ENCODE data around the gene MAPK12. TPM values are rescaled to one million over a fixed set of nuclear protein-coding genes. Genes with fewer than 3 reads are reported as not detected.

The MAPK12 gene
- total and polyA plus RNA-seq, 2 donors (not counting 1 experiment from before 2014, with no cell fraction given): 16.4 to 30.1 TPM

DNA sequence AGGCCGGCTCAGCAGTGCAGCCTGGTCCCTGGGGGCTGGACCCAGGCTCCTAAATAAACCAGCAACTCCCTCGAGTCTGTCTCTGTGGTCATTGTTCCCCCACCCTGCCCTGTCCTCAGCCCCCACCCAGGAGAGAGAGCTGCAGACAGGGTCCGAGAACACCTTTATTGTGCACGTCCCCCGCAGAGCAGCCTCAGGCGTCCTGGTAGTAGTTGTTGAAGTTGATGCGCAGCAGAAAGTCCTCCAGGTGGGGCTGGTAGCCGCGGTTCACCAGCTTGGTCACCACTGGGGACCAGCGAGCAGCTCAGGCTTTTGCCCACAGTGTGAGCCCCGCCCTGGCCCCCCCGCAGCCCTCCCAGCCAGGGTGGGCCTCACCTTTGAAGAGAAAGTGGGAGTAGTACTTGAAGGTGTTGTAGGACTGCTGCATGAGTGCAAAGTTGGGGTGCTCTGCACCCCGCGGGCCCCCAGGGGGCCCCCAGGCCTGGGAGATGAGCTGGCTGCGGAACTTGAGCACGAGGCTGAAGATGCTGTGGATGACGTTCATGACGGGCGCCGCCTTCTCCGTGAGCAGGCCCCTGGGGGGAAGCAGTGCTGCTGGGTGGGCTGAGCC is 43.8 kb downstream of the MAPK12 start:
- H3K27ac ChIP-seq (ENCODE audit: insufficient read depth, low read length): no peak overlapping the region
- H4K20me1 ChIP-seq (ENCODE audit: control insufficient read depth, extremely low read depth, insufficient read depth, low read length): peaks cover 4% of the 10 kb centered on the region
- TF ChIP-seq, protein P1, sequence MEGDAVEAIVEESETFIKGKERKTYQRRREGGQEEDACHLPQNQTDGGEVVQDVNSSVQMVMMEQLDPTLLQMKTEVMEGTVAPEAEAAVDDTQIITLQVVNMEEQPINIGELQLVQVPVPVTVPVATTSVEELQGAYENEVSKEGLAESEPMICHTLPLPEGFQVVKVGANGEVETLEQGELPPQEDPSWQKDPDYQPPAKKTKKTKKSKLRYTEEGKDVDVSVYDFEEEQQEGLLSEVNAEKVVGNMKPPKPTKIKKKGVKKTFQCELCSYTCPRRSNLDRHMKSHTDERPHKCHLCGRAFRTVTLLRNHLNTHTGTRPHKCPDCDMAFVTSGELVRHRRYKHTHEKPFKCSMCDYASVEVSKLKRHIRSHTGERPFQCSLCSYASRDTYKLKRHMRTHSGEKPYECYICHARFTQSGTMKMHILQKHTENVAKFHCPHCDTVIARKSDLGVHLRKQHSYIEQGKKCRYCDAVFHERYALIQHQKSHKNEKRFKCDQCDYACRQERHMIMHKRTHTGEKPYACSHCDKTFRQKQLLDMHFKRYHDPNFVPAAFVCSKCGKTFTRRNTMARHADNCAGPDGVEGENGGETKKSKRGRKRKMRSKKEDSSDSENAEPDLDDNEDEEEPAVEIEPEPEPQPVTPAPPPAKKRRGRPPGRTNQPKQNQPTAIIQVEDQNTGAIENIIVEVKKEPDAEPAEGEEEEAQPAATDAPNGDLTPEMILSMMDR (conservative IDR thresholded peaks at IDR 0.05 in 1 of 2, IDR thresholded peaks at IDR 0.05 in 1 of 2; ENCODE audit: low read depth in 1 of 2, low read length in 2 of 2): no peak
- no peak for TF ChIP-seq EZH2 (IDR thresholded peaks at IDR 0.05; ENCODE audit: low read length, missing control alignments)

DNA sequence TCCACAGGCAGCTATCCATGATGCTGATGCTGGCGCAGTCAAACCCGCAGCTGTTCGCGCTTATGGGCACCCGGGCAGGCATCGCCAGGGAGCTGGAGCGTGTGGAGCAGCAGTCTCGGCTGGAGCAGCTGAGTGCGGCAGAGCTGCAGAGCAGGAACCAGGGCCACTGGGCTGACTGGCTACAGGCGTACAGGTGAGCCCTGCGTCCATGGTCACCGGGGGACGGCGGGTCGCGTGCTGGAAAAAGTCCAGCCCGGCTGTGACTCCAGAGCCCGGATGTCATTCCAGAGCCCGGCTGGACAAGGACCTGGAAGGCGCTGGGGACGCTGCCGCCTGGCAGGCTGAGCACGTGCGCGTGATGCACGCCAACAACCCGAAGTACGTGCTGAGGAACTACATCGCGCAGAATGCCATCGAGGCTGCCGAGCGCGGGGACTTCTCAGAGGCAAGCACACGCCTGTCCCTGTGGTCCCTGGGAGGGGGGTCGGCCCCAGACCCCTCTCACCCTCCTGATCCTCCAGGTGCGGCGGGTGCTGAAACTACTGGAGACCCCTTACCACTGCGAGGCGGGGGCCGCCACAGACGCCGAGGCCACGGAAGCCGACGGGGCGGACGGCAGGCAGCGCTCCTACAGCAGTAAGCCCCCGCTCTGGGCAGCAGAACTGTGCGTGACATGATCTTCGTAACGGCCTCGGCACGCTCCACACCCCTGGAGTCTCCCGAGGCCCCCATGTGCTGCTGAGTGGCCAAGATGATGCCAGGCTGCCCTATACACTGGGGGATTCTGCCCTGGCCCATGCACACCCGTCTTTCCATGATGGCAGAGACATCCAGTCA is 44.6 kb downstream of the MAPK12 start:
- no peaks in the 10 kb centered on the region for H3K9me3 ChIP-seq (ENCODE audit: control insufficient read depth, insufficient read depth, low read depth, low read length)
- H3K4me1 ChIP-seq (ENCODE audit: control insufficient read depth, extremely low read depth, insufficient read depth, low read length): no peaks in the 10 kb centered on the region
- H2AFZ ChIP-seq (ENCODE audit: low read length): no peak overlapping the region
- H3K79me2 ChIP-seq (ENCODE audit: control insufficient read depth, insufficient read depth, low read length): peaks cover 15% of the 10 kb centered on the region
- peaks cover 4% of the 10 kb centered on the region for H4K20me1 ChIP-seq (ENCODE audit: control insufficient read depth, extremely low read depth, insufficient read depth, low read length)
- peaks cover 51% of the 10 kb centered on the region for H3K36me3 ChIP-seq (ENCODE audit: control insufficient read depth, insufficient read depth, low read length)
- H3K27ac ChIP-seq (ENCODE audit: insufficient read depth, low read length): no peak overlapping the region
- TF ChIP-seq EZH2 (IDR thresholded peaks at IDR 0.05; ENCODE audit: low read length, missing control alignments): no peak
- TF ChIP-seq, protein P1 (conservative IDR thresholded peaks at IDR 0.05 in 1 of 2, IDR thresholded peaks at IDR 0.05 in 1 of 2; ENCODE audit: low read depth in 1 of 2, low read length in 2 of 2): no peak
- DNase-seq (ENCODE audit: low read depth in 2 of 2): no peak
- no peaks in the 10 kb centered on the region for H3K27me3 ChIP-seq (ENCODE audit: control insufficient read depth, insufficient read depth, low read length)
- no peak overlapping the region for H3K4me2 ChIP-seq (ENCODE audit: extremely low read depth, insufficient read depth, low read length)
- H3K9ac ChIP-seq (ENCODE audit: insufficient read depth, low read length): no peak overlapping the region
- H3K4me3 ChIP-seq (replicated peaks in 1 of 4; ENCODE audit: control extremely low read depth in 1 of 4, insufficient read depth in 1 of 4, low read depth in 3 of 4, low read length in 4 of 4): no peak overlapping the region

More for the DNA sequence above, 43.8 kb downstream of the MAPK12 start:
- no peak for DNase-seq (ENCODE audit: low read depth in 2 of 2)
- H3K79me2 ChIP-seq (ENCODE audit: control insufficient read depth, insufficient read depth, low read length): peaks cover 9% of the 10 kb centered on the region
- no peaks in the 10 kb centered on the region for H3K27me3 ChIP-seq (ENCODE audit: control insufficient read depth, insufficient read depth, low read length)
- no peak overlapping the region for H2AFZ ChIP-seq (ENCODE audit: low read length)
- H3K36me3 ChIP-seq (ENCODE audit: control insufficient read depth, insufficient read depth, low read length): peaks cover 52% of the 10 kb centered on the region
- no peak overlapping the region for H3K9ac ChIP-seq (ENCODE audit: insufficient read depth, low read length)
- no peak overlapping the region for H3K4me2 ChIP-seq (ENCODE audit: extremely low read depth, insufficient read depth, low read length)
- H3K9me3 ChIP-seq (ENCODE audit: control insufficient read depth, insufficient read depth, low read depth, low read length): no peaks in the 10 kb centered on the region
- H3K4me3 ChIP-seq (replicated peaks in 1 of 4; ENCODE audit: control extremely low read depth in 1 of 4, insufficient read depth in 1 of 4, low read depth in 3 of 4, low read length in 4 of 4): no peak overlapping the region
- H3K4me1 ChIP-seq (ENCODE audit: control insufficient read depth, extremely low read depth, insufficient read depth, low read length): no peaks in the 10 kb centered on the region

DNA sequence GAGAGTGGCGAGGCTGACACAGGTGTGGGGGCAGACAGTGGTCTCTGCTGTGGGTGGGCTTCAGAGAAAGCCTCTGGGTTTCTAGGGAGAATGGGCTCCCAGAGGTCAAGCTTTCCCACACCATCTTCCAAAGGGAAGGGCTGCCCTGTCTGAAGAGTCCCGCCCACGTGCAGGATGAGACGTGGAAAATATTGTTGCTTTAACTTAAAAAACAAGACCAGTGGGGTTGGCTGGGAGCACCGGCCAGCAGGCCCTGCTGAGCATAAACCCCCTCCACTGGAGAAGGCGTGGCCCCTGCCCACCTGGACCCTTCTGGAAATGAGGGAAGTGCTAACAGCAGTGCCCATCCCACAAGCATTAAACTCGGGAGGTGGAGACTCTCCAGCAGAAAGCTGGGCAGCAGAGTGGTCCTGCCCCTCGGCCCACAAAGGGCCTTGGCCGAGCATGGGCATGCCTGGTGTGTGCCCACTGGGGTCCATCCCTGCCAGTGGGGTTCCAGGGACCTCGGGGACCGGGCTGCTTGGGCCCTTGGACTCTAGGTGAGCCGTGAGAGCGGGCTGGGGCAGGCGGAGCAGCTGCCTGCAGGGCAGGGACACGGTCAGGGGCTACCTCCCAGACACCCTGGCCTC is 45.3 kb downstream of the MAPK12 start:
- H3K27ac ChIP-seq (ENCODE audit: insufficient read depth, low read length): no peak overlapping the region
- no peak for DNase-seq (ENCODE audit: low read depth in 2 of 2)

More for the DNA sequence above, 45.3 kb downstream of the MAPK12 start:
- Histone ChIP-seq H2AFZ (ENCODE audit: low read length) (no peak overlapping the region), H4K20me1 (ENCODE audit: control insufficient read depth, extremely low read depth, insufficient read depth, low read length) (peaks cover 4% of the 10 kb centered on the region), H3K27me3 (ENCODE audit: control insufficient read depth, insufficient read depth, low read length) (no peaks in the 10 kb centered on the region), H3K4me2 (ENCODE audit: extremely low read depth, insufficient read depth, low read length) (no peak overlapping the region), H3K9ac (ENCODE audit: insufficient read depth, low read length) (no peak overlapping the region), H3K36me3 (ENCODE audit: control insufficient read depth, insufficient read depth, low read length) (peaks cover 49% of the 10 kb centered on the region), H3K9me3 (ENCODE audit: control insufficient read depth, insufficient read depth, low read depth, low read length) (no peaks in the 10 kb centered on the region), H3K79me2 (ENCODE audit: control insufficient read depth, insufficient read depth, low read length) (peaks cover 15% of the 10 kb centered on the region), H3K4me3 (replicated peaks in 1 of 4; ENCODE audit: control extremely low read depth in 1 of 4, insufficient read depth in 1 of 4, low read depth in 3 of 4, low read length in 4 of 4) (no peak overlapping the region), H3K4me1 (ENCODE audit: control insufficient read depth, extremely low read depth, insufficient read depth, low read length) (no peaks in the 10 kb centered on the region)
- TF ChIP-seq, protein P1 (conservative IDR thresholded peaks at IDR 0.05 in 1 of 2, IDR thresholded peaks at IDR 0.05 in 1 of 2; ENCODE audit: low read depth in 1 of 2, low read length in 2 of 2): no peak
- no peak for TF ChIP-seq EZH2 (IDR thresholded peaks at IDR 0.05; ENCODE audit: low read length, missing control alignments)

Measured in fibroblast of lung (primary cell).